NOMO-1 treated with dmso at 0.1 percent for 144 hours (cell line): ENCODE data around the gene XXYLT1.

Source experiments
- DNase-seq: peaks from one replicate; lab custom pipeline; 2025; ENCODE audit not compliant: unreplicated experiment; lab: John Stamatoyannopoulos, UW

Gene XXYLT1

DNA sequence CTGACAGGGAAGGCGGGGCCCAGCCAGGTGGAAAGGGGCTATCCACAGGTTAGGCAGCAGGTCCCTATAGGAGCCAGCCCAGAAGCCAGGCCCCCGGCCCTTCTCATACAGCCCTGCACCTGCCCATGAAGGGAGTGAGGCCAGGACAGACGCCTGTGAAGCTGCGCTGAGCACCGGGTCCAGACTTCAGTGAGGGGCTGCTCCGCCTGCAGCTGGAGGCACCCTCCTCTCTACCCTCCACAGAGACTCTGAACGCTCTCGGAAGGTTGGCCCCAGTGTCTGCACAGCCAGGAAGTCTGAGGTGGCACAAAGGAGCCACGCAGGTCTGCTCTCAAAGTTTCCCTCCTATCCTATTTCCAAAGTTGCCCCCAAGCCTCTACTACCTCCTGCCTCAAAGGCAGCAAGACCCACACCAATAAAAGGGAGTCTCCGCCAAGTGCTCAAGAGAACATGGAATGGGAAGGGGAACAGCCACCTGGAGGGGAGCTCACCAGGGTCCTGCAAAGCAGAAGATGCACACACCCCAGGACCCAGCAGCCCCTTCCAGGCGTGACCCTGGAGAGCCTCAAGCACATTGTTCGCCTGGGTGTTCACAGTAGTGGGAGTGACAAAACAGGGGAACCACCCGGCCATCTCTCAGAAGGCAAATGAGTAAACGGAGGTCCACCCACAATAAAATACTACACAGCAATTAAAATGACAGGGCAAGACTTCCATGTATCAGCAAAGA lies 19.5 kb downstream of the XXYLT1 start:
- no peak for DNase-seq

DNA sequence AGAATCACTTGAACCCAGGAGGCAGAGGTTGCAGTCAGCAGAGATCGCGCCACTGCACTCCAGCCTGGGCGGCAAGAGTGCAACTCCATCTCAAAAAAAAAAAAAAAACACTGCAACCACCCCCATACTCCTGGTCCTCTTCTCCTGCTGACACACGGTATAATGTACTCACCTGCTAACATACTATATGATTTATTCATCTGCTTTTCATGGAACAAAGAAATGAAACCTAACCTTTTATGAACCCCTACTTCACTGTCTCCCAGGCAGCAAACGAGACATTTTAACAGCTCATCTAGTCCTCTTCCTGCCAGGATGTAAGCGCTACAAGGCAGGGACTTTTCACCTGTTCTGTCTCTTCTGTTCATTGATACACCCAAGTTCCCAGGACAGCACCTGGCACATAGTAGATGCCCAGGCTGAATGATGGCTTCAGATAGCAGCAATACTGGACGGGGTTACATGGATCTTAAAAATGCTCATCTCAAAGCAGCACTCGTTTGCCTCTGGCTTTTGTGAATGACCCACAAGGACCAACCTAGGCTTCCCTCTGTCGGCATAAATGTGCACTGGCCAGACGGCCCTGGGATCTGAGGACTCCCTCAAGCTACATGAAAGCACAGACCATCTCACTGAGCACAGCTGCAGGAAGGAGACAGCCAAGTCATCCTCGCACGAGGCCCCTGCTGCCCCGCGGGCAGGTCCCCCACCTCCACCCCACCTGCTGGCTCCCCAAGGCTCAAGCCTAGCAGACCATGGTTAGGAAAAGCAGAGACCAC lies 20.3 kb downstream of the XXYLT1 start:
- DNase-seq = no peak

DNA sequence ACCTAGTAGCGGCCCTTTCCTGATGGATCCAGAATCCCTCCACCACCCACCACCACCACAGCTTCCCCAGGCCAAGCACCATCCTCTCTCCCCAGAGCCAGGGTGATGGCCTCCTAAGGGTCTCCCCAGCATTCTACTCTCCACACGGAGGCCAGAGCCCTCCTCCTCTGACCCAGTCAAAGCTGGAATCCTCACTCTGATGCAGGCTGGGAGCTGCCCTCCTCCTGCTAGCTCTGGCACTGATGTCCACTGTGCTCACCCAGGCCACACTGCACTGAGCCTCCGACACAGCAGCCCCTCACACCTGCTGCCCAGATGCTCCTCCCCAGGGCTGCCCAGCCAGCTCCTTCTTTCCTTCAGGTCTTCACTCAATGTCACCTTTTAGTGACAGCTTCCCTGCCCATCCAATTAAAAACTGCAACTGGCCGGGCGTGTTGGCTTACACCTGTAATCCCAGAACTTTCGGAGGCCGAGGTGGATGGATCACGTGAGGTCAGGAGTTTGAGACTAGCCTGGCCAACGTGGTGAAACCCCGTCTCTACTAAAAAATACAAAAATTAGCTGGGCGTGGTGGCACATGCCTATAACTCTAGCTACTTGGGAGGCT lies 21.0 kb downstream of the XXYLT1 start:
- no peak for DNase-seq

DNA sequence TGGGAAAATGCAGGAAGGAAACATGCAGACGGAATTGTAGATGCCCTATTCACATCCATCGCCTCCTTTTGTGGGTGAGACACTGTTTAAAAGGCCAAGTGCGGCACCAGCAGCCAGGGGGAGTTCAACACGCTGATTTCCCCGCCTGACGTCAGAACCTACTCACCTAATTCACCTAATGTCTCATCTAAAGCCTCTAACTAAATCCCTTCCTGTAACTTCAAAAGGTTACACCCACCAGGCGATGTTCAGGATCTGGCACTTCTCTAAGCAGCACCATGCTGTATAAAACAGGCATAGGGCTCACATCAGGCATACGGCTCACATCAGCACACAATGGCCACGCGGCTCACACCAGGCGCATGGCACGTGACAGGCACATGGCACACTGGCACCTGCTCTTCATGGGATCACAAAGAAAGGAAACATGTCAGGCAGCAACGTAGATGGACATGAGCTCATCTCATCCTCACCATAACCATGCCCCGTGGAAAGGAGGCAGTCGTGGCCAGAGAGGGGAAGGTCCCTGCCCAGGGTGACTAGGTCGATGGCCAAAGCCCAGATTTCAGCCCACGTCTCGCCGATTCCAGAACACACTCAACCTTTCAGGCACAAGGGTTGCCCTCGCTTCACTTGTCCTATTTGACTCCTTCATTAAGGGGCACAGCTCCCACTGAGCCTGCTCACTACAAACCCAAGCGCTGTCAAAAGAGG lies 21.7 kb downstream of the XXYLT1 start:
- DNase-seq = no peak

DNA sequence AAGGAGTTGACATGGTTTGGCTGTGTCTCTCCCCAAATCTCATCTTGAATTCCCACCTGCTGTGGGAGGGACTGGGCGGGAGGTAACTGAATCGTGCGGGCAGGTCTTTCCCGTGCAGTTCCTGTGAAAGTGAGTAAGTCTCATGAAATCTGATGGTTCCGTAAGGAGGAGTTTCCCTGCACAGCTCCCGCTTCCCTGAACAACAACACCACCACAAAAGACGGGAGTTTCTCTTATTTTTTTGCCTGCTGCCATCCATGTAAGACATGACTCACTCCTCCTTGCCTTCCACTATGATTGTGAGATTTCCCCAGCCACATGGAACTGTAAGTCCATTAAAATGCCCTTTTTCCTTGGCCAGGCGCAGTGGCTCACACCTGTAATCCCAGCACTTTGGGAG lies 22.7 kb downstream of the XXYLT1 start:
- no peak for DNase-seq

DNA sequence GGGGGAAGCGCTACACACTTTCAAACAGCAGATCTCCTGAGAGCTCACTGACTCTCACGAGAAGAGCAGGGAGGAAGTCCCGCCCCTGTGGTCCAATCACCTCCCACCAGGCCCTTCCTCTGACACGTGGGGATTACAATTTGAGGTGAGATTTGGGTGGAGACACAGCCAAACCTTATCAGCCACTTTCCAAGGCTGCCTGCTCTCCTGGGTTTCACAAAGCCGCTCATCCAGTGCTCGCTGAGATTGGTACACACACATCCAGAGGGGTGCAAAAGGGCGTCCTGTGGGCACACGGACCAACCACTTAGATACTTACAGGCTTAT lies 23.1 kb downstream of the XXYLT1 start:
- DNase-seq = no peak

DNA sequence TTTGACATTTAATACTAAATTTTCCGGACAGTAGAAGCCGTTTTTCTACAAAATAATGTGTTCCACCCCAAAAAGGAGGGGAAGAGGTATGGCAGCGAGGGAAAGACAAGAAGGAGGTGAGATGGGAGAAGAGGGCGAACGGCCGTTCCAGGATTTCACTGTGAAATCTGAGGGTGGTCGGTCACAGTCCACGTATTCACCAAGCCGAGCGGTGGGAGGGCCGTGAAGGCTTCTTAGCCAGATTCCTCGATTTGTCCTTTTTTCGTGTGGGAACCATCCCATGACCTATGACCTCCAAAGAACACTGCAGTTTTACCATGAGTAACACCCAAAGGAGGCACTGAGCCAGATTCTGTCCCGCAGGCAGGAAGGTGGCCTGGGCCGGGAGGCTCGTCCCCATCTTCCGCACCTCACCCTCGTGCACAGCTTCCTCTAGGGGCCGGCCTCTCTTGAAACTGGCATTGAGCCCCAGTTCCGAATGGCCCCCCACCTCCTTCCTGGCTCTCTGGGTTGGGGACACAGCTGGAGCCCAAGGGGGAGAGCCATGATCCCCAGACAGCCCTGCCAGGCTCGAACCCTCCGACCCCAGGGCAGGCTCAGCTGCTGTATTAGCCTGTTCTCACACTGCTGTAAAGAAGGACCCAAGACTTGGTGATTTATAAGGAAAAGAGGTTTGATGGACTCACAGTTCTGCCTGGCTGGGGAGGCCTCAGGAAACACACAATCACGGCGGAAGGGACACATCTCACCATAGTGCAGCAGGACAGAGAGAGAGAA lies 23.7 kb downstream of the XXYLT1 start:
- DNase-seq = no peak

DNA sequence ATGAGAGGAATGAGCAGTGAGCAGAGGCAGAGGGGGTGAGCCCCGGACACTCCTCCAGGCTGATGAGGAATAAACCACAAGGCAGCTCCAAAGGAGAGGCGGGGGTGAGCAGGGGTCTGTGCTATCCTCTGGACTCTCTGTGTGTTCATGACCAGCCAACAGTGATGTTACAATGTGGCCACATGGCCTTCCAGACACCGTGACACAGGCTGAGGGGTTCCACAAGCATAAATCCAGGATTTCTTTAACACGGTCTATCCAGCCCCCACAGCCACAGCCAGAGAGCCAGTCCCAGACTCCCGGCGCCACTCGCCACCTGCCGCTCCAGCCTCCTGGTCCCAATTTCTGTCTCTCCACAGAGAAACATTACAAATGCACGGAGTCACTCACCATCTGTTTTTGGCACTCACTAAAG lies 24.4 kb downstream of the XXYLT1 start:
- DNase-seq = no peak

DNA sequence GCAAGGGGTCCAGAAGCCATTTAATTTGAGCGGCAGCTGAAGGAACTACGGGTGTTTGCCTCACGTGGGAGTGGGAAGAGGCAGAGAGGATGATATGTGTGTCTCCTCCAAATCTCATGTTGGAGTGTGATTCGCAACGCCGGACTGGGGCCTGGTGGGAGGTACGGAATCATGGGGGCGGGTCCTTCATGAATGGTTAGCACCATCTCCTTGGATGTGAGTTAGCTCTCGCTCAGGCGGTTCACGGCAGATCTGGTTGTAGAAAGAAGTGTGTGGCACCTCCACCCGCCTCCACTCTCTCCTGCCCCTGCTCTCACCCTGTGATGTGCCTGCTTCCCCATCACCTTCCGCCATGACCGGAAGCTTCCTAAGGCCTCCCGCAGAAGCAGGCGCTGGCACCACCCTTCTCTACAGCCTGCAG lies 25.4 kb downstream of the XXYLT1 start:
- no peak for DNase-seq

DNA sequence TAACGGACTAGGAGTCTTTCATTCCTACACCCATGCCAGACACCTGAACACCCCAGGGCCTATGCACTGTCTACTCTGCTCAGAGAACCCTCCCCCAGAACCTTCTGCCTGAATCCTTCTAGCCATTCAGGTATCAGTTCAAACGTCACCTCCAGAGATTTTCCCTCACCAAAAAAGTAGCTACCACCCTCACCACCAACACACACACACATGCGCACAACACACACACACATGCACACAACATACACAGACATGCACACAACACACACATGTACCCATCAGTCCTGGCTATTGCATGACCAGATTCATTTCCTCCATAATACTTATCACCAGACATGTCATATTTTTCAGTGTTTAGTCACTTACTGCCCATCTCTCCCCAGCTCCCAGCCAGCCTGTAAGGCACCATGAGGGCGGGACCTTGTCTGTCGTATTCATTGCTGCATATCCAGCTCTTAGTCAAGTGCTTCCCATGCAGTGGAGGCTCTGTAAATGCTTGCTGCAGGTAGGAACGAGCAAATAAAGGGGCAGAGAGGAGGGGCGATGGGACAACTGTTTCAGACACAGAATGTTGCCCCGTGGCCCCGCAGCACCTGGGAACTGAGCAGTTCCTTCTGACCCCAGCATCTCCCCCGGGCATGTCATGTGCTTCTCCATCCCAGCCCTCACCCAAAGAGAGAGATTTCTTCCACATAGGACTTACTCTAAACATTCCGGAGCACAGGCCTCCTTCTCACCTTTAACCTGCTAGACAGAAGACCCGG lies 29.2 kb downstream of the XXYLT1 start:
- DNase-seq = no peak

DNA sequence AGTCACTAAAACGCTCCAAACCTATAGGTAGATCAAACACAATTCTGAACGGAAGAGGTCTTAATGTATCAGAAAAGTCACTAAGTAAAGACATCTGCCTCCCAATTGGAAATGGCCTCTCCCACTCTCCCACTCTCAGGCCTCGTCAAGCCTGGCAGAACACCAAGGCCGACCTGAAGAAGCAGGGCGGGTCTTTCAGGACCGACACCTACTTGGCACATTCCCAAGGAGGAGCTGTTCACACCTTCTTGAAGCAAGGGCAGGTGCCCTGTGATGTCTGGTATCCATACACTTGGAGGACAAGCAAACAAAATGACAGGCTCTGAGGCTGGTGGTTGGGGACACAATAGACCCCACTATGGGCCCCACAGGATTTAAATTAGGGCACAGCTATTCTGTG lies 30.0 kb downstream of the XXYLT1 start:
- no peak for DNase-seq

DNA sequence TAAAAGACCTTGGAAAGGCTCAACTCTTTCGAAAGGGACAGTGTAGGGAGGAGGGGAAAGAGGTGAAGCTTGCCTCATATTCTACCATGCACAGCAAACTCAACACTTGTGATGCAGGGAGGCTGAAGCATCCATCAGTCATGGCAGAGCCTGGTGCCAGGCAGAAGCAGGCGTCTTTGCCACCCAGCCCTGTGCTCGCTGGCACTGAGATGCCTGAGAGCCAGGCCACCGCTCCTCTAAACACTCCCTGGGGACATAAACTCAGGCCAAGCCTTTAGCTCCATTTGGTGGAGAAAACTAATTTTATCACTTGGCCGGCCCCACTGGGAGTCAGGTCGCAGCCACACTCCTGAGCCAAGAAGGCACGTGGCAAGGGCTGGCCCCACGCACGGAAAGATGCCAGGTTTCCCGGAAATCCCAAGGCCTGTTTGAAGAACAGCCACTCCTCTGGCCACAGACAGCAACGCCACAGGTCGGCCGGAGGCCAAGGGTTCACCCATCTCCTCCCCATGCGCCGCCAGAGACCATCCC lies 30.7 kb downstream of the XXYLT1 start:
- DNase-seq = no peak

DNA sequence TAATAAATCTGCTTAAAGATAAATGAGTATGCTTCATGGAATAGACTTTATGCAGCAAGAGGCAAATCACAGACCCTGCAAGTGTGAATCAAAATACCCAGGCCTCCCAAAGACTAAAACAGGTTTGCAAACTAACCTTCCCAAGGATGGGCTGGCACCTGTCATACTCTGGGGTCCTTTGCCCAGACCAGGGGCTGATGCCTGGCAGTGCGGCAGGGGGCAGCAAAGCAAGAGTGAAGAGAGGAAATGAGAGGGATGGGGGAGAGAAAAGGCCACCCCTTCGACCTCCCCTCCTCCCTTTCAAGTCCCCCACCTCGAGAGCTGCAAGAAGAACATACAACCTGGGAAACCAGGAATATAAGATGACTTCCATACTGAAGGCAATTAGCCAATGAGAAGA lies 31.8 kb downstream of the XXYLT1 start:
- no peak for DNase-seq

DNA sequence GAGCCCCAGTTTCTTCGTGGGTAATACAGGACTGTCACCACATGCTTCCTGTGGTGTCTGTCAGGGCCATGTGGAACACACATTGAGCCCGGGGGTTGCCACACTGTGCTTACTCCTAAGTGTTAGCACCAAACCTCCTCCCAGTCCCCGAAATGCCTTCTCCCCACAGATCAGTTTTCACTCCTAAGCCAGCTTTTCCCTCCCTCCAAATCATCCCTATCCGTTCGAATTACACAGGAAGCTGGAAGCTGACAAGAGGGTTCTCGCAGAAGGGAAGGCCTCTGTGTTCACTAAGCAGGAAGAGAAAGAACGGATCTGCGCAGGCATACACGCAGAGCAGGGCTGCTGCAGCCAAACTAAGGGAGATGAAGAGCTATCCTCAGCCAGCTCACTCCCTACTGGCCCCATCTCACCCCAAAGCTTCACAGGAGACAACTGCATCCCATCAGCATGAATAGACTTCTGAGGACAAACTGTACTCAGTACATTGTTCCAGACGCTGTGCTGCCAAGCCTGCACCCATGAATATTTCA lies 32.3 kb downstream of the XXYLT1 start:
- DNase-seq = no peak

DNA sequence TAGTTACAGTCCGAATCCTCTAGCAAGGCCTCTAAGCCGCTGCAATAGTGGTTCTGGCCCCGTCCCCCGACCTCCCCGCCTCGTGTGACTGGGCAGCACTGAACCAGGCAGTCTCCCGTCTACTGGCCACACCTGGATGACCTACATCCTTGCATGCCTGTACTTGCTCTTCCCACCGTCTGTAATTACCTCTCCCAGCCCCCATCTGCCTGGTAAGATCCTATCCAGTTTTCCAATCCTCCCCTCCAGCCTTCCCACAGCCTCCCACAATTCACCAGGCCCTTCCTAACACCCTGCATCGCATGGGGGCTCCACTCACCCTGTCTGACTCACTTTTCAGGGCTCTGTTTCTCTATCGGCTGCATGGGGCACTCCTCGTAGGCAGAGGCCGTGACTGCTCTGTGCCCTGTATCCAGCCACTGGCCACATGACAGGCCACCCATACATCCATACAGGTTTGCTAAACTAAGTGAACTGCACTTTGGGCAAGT lies 32.8 kb downstream of the XXYLT1 start:
- no peak for DNase-seq

DNA sequence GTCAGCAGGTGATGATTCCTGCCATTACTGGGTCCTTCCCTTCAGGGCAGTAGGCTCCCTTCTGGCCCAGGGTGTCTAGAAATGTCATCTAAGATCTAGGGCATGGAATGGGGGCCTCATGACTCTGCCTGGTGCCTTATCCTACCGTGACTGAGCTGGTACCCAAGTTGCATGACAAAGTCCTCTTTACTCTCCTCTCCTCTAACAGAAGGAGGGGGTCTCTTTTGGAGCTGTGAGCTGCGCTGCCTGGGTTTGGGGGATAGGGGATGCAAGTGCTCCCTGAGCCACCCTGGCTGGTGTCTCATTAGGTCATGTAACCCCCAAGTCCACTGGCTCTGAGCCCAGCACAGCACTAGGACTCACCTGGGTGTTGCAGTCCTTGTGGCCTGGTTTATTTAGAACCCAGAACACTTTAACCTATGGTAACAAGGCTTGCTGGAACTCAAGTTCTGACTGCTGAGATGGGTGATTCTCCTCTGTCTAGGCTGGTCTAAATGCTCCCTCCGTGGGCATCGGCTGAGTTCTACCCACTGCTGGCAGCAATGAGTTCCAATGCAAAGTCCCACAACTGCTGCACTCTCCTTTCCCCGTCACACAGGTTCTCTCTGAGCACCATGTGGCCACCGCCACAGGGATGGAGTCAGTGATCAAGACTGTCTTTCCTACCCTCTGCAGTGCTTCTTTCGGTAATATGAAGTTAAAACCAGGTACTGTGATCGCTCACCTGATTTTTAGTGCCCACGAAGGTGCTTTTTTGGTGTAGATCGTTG lies 34.0 kb downstream of the XXYLT1 start:
- no peak for DNase-seq

DNA sequence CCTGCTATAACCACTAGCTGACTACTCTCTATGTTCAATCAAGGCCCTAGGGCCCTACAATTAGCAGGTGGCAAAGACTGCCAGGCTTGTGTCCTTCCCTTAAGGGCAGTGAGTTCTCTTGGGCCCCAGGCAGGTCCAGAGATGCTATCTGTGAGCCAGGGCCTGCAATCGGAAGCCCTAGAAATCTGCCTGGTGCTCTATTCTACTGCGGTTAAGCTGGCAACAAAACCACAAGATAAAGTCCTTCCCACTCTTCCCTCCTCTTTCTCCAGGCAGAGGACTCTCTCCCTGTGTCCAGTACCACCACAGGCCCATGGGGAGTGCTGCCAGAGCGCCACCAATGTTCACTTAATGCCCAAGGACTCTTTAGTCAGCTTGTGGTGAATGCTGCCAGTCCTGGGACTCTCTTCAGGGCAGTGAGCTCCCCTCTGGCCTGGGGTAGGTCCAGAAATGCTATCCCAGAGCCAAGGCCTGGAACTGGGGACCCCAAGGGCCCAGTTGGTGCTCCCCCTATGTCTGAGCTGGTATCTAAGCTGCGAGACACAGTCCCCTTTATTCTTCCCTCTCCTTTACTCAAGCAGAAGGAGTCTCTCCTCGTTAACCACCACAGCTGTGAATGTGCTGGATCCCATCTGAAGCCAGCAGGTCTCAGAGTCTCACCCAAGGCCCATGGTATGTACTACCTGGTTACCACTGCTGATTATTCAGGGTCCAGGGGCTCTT lies 34.7 kb downstream of the XXYLT1 start:
- DNase-seq = no peak

DNA sequence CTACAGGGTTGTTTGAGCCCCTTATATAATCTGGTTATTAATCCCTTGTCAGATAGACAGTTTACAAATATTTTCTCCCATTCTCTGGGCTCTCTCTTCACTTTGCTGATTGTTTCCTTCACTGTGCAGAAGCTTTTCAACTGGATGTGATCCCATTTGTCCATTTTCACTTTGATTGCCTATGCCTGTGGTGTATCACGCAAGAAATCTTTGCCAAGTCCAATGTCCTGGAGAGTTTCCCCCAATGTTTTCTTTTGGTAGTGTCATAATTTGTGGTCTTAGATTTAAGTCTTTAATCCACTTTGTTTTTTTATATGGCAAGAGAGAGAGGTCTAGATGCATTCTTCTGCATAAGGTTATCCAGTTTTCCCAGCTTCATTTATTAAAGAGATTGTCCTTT lies 40.7 kb downstream of the XXYLT1 start:
- no peak for DNase-seq
